ENCODE measurements around the gene ANKRD18A. TPM values are rescaled to one million over a fixed set of nuclear protein-coding genes. Genes with fewer than 3 reads are reported as not detected.

Gene ANKRD18A
- total and polyA plus RNA-seq, 2 of the 4 experiments (the other 2 are of a cell fraction): not detected

DNA sequence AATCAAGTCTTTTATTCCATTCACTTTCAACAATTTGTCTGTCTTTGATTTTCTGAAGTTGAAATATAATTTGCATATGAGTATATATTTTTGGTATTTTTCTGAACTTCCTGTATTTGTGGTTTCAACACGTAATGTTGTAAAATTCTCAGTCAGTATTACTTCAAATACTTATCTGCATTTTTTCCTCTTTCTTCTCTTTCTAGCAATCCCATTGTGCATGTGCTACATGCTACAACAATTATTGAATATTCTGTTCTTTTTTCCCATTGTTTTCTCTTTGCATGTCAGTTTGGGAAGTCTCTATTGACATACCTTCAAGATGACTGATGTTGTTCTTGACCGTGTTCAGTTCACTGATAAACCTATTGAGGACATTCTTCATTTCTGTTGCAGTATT lies 5.6 kb upstream of the ANKRD18A start:
- ATAC-seq (ENCODE audit: low read depth): no peak
- BruUV-seq (replicated peaks): no TSS peak
- no peaks in the 10 kb centered on the region; the same call in 1 of the 2 replicates for H3K9me3 ChIP-seq (ENCODE audit: control insufficient read depth, insufficient read depth, low read length)

More for the DNA sequence above, 5.6 kb upstream of the ANKRD18A start:
- H3K14ac ChIP-seq (replicated peaks; ENCODE audit: low read depth, low read length): no peak overlapping the region
- 0 out of 2 replicates have a peak, but pooled peaks cover 7% of the 10 kb centered on the region for H3K9me1 ChIP-seq (ENCODE audit: insufficient read depth, low read length)
- H3K79me1 ChIP-seq (ENCODE audit: low read depth in 1 of 2, low read length in 2 of 2): no peaks in the 10 kb centered on the region
- H2BK120ac ChIP-seq (ENCODE audit: low read depth, low read length): no peak overlapping the region
- H2BK15ac ChIP-seq (ENCODE audit: low read depth, low read length): no peak overlapping the region
- POLR2A ChIA-PET (ENCODE audit: unreplicated experiment): no interaction called here
- no peaks in the 10 kb centered on the region for H3K4me1 ChIP-seq (ENCODE audit: control insufficient read depth, insufficient read depth, low read length)
- no peak overlapping the region for H3K9ac ChIP-seq (ENCODE audit: low read depth, low read length)
- H4K5ac ChIP-seq (ENCODE audit: low read depth, low read length): no peak overlapping the region
- H4K8ac ChIP-seq (ENCODE audit: low read depth in 2 of 2, low read length in 2 of 2): no peak overlapping the region
- H2BK5ac ChIP-seq (ENCODE audit: low read depth, low read length, poor library complexity, severe bottlenecking): no peak overlapping the region
- no peak overlapping the region for H3K23ac ChIP-seq (ENCODE audit: low read depth, low read length)
- no peak for DNase-seq
- in situ Hi-C loops (cut with MboI; ENCODE audit: low sequenced_read_pairs): loop anchor here (10.0 kb wide), 1 partner anchor 59 kb away; no protein-coding TSS in a partner anchor
- H2AFZ ChIP-seq (replicated peaks; ENCODE audit: low read length, poor library complexity): no peak overlapping the region
- CTCF ChIA-PET: no interaction called here
- no peak overlapping the region for H3K4me3 ChIP-seq (ENCODE audit: insufficient read depth, low read depth, low read length)
- H3K18ac ChIP-seq (ENCODE audit: low read depth, low read length): no peak overlapping the region
- WGBS, 2 experiments (ENCODE audit: extremely low coverage in 2 of 2, insufficient read length in 1 of 2): no CpG with 5 or more reads among the region's 2 CpGs
- peaks cover 11% of the 10 kb centered on the region for H3K27me3 ChIP-seq (ENCODE audit: control insufficient read depth, insufficient read depth, low read length)
- intact Hi-C loops (cut with micrococcal nuclease): no loop called here
- TF ChIP-seq FOS (IDR thresholded peaks at IDR 0.05; ENCODE audit: low read depth, low read length) (no peak), POLR2A (IDR thresholded peaks at IDR 0.05; ENCODE audit: low read depth, low read length) (no peak), MAZ (IDR thresholded peaks at IDR 0.05; ENCODE audit: borderline replicate concordance, low read depth, low read length) (no peak), CTCF (conservative IDR thresholded peaks at IDR 0.05; ENCODE audit: low read depth, low read length) (no peak), MXI1 (IDR thresholded peaks at IDR 0.05; ENCODE audit: borderline replicate concordance, low read depth, low read length) (no peak), NFE2L2 (IDR thresholded peaks at IDR 0.05; ENCODE audit: low read depth, low read length) (no peak), RAD21 (IDR thresholded peaks at IDR 0.05; ENCODE audit: low read length) (no peak), RCOR1 (IDR thresholded peaks at IDR 0.05; ENCODE audit: insufficient replicate concordance, low read length) (no peak), MAFK (IDR thresholded peaks at IDR 0.05; ENCODE audit: low read depth, low read length) (no peak), BHLHE40 (IDR thresholded peaks at IDR 0.05; ENCODE audit: low read depth, low read length) (no peak), CEBPB (IDR thresholded peaks at IDR 0.05; ENCODE audit: low read depth, low read length) (no peak), USF2 (IDR thresholded peaks at IDR 0.05; ENCODE audit: low read depth, low read length) (no peak), SMC3 (IDR thresholded peaks at IDR 0.05; ENCODE audit: low read depth, low read length) (no peak), RFX5 (IDR thresholded peaks at IDR 0.05; ENCODE audit: low read depth, low read length) (no peak), CHD1 (IDR thresholded peaks at IDR 0.05; ENCODE audit: low read depth, low read length) (no peak)
- TF ChIP-seq, protein P1, sequence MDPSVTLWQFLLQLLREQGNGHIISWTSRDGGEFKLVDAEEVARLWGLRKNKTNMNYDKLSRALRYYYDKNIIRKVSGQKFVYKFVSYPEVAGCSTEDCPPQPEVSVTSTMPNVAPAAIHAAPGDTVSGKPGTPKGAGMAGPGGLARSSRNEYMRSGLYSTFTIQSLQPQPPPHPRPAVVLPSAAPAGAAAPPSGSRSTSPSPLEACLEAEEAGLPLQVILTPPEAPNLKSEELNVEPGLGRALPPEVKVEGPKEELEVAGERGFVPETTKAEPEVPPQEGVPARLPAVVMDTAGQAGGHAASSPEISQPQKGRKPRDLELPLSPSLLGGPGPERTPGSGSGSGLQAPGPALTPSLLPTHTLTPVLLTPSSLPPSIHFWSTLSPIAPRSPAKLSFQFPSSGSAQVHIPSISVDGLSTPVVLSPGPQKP (IDR thresholded peaks at IDR 0.05; ENCODE audit: borderline replicate concordance, low read depth, low read length): no peak
- H3K27ac ChIP-seq (ENCODE audit: insufficient read depth, low read length): no peak overlapping the region
- H4K91ac ChIP-seq (ENCODE audit: insufficient read depth, low read depth, low read length): no peak overlapping the region
- H2AK5ac ChIP-seq (ENCODE audit: low read depth, low read length): no peak overlapping the region
- H3K36me3 ChIP-seq (ENCODE audit: control insufficient read depth, insufficient read depth, low read length): no peaks in the 10 kb centered on the region
- no peak overlapping the region for H3K4ac ChIP-seq (ENCODE audit: low read depth, low read length)
- H2AK9ac ChIP-seq (replicated peaks; ENCODE audit: low read depth, low read length, poor library complexity): no peak overlapping the region
- H4K20me1 ChIP-seq (ENCODE audit: insufficient read depth, low read length): no peaks in the 10 kb centered on the region
- dilution Hi-C loops (cut with HindIII; ENCODE audit: low sequenced_read_pairs, unreplicated experiment): no loop called here
- H3K56ac ChIP-seq (ENCODE audit: extremely low read depth, insufficient read depth, low read length): no peak overlapping the region
- no peak overlapping the region for H2BK20ac ChIP-seq (ENCODE audit: low read depth, low read length)
- H3K4me2 ChIP-seq (ENCODE audit: low read depth, low read length): no peak overlapping the region

All from IMR-90 (cell line).